ENCODE measurements around the gene MID2. TPM values are rescaled to one million over a fixed set of nuclear protein-coding genes. Genes with fewer than 3 reads are reported as not detected.
A peak's percentile ranks its signal among the peaks of the same experiment; 100 is the strongest.

The MID2 gene
- total RNA-seq: 10 to 100 TPM; 18.6 to 20.0 TPM
- polyA plus RNA-seq: 10 to 100 TPM in 1 of 2 donors, 1 to 10 TPM in 1; 8.8 to 11.4 TPM

GRCh38 chrX:107825698-107826237 is at the start of gene MID2:
MID2 (plus strand) TSS chrX:107825866; CDS start chrX:107826427, 561 bp downstream.
- H3K27me3 Mint-ChIP-seq: peaks cover 0 to 1% of the 10 kb centered on the region in 2 donors
- Histone ChIP-seq H3K36me3 (ENCODE audit: insufficient read depth, low read length) (no peaks in the 10 kb centered on the region), H3K9me3 (ENCODE audit: control insufficient read depth in 1 of 2, low read length in 2 of 2) (no peaks in the 10 kb centered on the region), H3K27me3 (ENCODE audit: insufficient read depth, low read length) (no peaks in the 10 kb centered on the region), H3K4me3 (ENCODE audit: low read length in 2 of 2) (peak within 1 kb of the TSS in 1 of 2 donors; percentile 49), H3K4me1 (ENCODE audit: insufficient read depth, low read length) (peaks cover 19% of the 10 kb centered on the region), H3K27ac (ENCODE audit: low read depth, low read length) (peak within 1 kb of the TSS; percentile 52)
- CTCF ChIA-PET (ENCODE audit: partially characterized antibody): interaction anchor here (1.0 to 1.3 kb wide), 4 partner anchors 49 to 827 kb away, joined by 3 to 6 read pairs (median 4); no protein-coding TSS in a partner anchor
- peaks cover 0 to 1% of the 10 kb centered on the region in 2 donors for H3K36me3 Mint-ChIP-seq
- H3K9me3 Mint-ChIP-seq: no peaks in the 10 kb centered on the region
- DNase-seq: peak; percentile 56 to 77 (median 60)
- peak within 1 kb of the TSS; percentile 68 to 93 (median 90) for H3K27ac Mint-ChIP-seq
- intact Hi-C loops (cut with micrococcal nuclease): loop anchor here (5.0 kb wide), 2 partner anchors 48 to 108 kb away; partner anchors contain the start of genes NCBP2L and TSC22D3
- peak within 1 kb of the TSS; percentile 83 to 93 (median 86) for H3K4me3 Mint-ChIP-seq
- POLR2A ChIA-PET (ENCODE audit: partially characterized antibody): interaction anchor here (0.9 to 1.9 kb wide), 11 partner anchors 11 to 266 kb away, joined by 3 to 13 read pairs (median 4); partner anchors contain the start of gene ATG4A
- H3K4me1 Mint-ChIP-seq: peaks cover 26 to 53% (median 35%) of the 10 kb centered on the region in 4 donors

DNA sequence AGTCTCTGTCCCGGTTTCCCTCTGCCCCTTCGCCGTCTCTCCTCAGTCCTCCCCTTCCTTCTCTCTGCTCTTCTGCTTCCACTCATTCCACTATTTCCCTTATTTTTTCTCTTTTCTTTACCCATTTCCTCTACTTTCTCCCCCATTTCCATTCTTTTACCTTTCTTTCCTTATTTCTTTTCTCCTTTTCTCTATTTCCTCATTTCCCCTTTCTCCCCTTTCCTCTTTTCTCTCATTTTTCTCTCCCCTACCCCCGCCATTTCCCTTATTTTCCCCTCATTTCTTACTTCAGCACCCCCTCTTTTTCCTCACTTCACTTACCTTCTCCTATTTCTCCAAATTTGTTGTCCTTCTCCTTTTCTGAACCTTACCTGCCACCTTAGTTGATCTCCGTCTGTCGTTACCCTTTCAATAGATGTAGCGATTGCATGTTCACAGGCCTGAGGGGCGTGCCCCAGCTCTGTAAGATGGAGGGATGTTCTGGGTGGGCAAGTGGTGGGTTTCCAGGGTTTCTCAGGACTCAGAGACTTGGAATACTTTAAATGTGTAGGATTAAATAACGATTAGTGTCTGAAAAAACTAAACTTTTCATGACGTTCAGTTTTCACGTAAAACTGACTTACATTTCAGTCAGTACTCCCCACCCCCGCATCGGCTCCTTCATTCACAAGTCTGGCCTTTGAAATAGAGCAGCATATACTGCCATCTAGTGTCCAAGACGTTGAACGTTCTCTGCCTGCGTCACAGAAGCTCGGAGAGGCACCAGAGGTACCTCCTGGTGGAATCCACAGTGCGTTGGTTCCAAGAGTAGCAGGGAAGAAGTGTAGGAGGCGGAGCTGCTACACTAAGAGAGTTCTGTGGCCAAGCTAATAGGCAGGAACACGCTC is 48.8 kb upstream of the MID2 start:
- Histone ChIP-seq H3K4me1 (ENCODE audit: insufficient read depth, low read length) (peaks cover 21% of the 10 kb centered on the region), H3K4me3 (ENCODE audit: low read length in 2 of 2) (peak overlapping the region; percentile 47 to 48), H3K27me3 (ENCODE audit: insufficient read depth, low read length) (no peaks in the 10 kb centered on the region), H3K36me3 (ENCODE audit: insufficient read depth, low read length) (no peaks in the 10 kb centered on the region), H3K9me3 (ENCODE audit: control insufficient read depth in 1 of 2, low read length in 2 of 2) (no peaks in the 10 kb centered on the region), H3K27ac (ENCODE audit: low read depth, low read length) (peak overlapping the region; percentile 52)
- intact Hi-C loops (cut with micrococcal nuclease): loop anchor here (1.0 to 5.0 kb wide), 10 partner anchors 35 to 572 kb away; partner anchors contain the start of gene MID2
- Mint-ChIP-seq H3K4me1 (peaks cover 5 to 27% (median 14%) of the 10 kb centered on the region in 4 donors), H3K27ac (peak overlapping the region; percentile 81 to 96 (median 93)), H3K4me3 (peak overlapping the region; percentile 86 to 98 (median 92)), H3K27me3 (no peaks in the 10 kb centered on the region), H3K9me3 (no peaks in the 10 kb centered on the region), H3K36me3 (peaks cover 0 to 3% of the 10 kb centered on the region in 2 donors)
- peak; percentile 83 to 85 (median 84) for DNase-seq
- POLR2A ChIA-PET (ENCODE audit: partially characterized antibody): interaction anchor here (0.6 to 4.6 kb wide), 17 partner anchors 13 to 778 kb away, joined by 3 to 91 read pairs (median 13); partner anchors contain the start of gene PRPS1
- CTCF ChIA-PET (ENCODE audit: partially characterized antibody): interaction anchor here (0.6 to 6.5 kb wide), 26 partner anchors 9 to 885 kb away, joined by 3 to 245 read pairs (median 4); partner anchors contain the start of genes MID2 and PRPS1

GRCh38 chrX:107777536-107777832 is 48.2 kb upstream of the MID2 start, which contains the start of gene NCBP2L:
NCBP2L (plus strand) TSS chrX:107777733; CDS start chrX:107794221, 16,488 bp downstream.
- CTCF ChIA-PET (ENCODE audit: partially characterized antibody): interaction anchor here (0.6 to 6.5 kb wide), 24 partner anchors 8 to 886 kb away, joined by 3 to 245 read pairs (median 4); partner anchors contain the start of genes MID2 and PRPS1
- H3K36me3 Mint-ChIP-seq: peaks cover 0 to 3% of the 10 kb centered on the region in 2 donors

DNA sequence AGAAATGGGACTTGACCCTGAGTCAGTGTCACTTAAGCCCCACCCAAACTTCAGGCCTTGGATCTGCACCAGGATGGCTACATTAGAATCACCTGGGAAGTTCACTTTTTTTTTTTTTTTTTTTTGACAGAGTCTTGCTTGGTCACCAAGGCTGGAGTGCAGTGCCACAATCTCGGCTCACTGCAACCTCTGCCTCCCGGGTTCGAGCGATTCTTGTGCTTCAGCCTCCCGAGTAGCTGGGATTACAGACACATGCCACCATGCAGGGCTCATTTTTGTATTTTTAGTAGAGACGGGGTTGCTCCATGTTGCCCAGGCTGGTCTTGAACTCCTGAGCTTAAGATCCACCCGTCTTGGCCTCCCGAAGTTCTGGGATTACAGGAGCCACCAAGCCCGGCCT is 45.1 kb upstream of the MID2 start:
- POLR2A ChIA-PET (ENCODE audit: partially characterized antibody): no interaction called here
- no peaks in the 10 kb centered on the region for H3K27me3 Mint-ChIP-seq
- DNase-seq: no peak
- peaks cover 2 to 14% (median 7%) of the 10 kb centered on the region in 4 donors for H3K4me1 Mint-ChIP-seq
- Histone ChIP-seq H3K4me1 (ENCODE audit: insufficient read depth, low read length) (peaks cover 6% of the 10 kb centered on the region), H3K27me3 (ENCODE audit: insufficient read depth, low read length) (no peaks in the 10 kb centered on the region), H3K36me3 (ENCODE audit: insufficient read depth, low read length) (no peaks in the 10 kb centered on the region), H3K4me3 (ENCODE audit: low read length in 2 of 2) (no peak overlapping the region), H3K9me3 (ENCODE audit: control insufficient read depth in 1 of 2, low read length in 2 of 2) (no peaks in the 10 kb centered on the region), H3K27ac (ENCODE audit: low read depth, low read length) (no peak overlapping the region)
- peaks cover 0 to 3% of the 10 kb centered on the region in 2 donors for H3K36me3 Mint-ChIP-seq
- no peak overlapping the region for H3K27ac Mint-ChIP-seq
- CTCF ChIA-PET (ENCODE audit: partially characterized antibody): interaction anchor here (1.0 to 1.5 kb wide), 4 partner anchors 121 to 127 kb away, joined by 3 to 8 read pairs (median 3); no protein-coding TSS in a partner anchor
- no peak overlapping the region for H3K4me3 Mint-ChIP-seq
- intact Hi-C loops (cut with micrococcal nuclease): no loop called here
- H3K9me3 Mint-ChIP-seq: no peaks in the 10 kb centered on the region

More at GRCh38 chrX:107777536-107777832, 48.2 kb upstream of the MID2 start, which contains the start of gene NCBP2L:
- Histone ChIP-seq H3K27me3 (ENCODE audit: insufficient read depth, low read length) (no peaks in the 10 kb centered on the region), H3K36me3 (ENCODE audit: insufficient read depth, low read length) (no peaks in the 10 kb centered on the region), H3K4me1 (ENCODE audit: insufficient read depth, low read length) (peaks cover 21% of the 10 kb centered on the region), H3K4me3 (ENCODE audit: low read length in 2 of 2) (peak within 1 kb of the TSS; percentile 47 to 48), H3K27ac (ENCODE audit: low read depth, low read length) (peak within 1 kb of the TSS; percentile 52), H3K9me3 (ENCODE audit: control insufficient read depth in 1 of 2, low read length in 2 of 2) (no peaks in the 10 kb centered on the region)
- H3K27ac Mint-ChIP-seq: peak within 1 kb of the TSS; percentile 81 to 96 (median 93)
- H3K4me3 Mint-ChIP-seq: peak within 1 kb of the TSS; percentile 86 to 98 (median 92)
- H3K27me3 Mint-ChIP-seq: no peaks in the 10 kb centered on the region
- POLR2A ChIA-PET (ENCODE audit: partially characterized antibody): interaction anchor here (0.6 to 4.6 kb wide), 13 partner anchors 33 to 779 kb away, joined by 3 to 91 read pairs (median 18); partner anchors contain the start of gene PRPS1
- no peak for DNase-seq
- intact Hi-C loops (cut with micrococcal nuclease): loop anchor here (1.0 to 5.0 kb wide), 10 partner anchors 35 to 573 kb away; partner anchors contain the start of gene MID2
- H3K9me3 Mint-ChIP-seq: no peaks in the 10 kb centered on the region
- peaks cover 5 to 27% (median 14%) of the 10 kb centered on the region in 4 donors for H3K4me1 Mint-ChIP-seq

- no peaks in the 10 kb centered on the region for H3K4me1 ChIP-seq (ENCODE audit: insufficient read depth, low read length)
- H3K36me3 ChIP-seq (ENCODE audit: insufficient read depth, low read length): no peaks in the 10 kb centered on the region
- no peak overlapping the region for H3K27ac ChIP-seq (ENCODE audit: low read depth, low read length)
- peaks cover 0 to 4% of the 10 kb centered on the region in 2 donors for H3K27me3 Mint-ChIP-seq
- H3K36me3 Mint-ChIP-seq: no peaks in the 10 kb centered on the region
- no peak overlapping the region for H3K4me3 Mint-ChIP-seq
- intact Hi-C loops (cut with micrococcal nuclease): no loop called here
- H3K27me3 ChIP-seq (ENCODE audit: insufficient read depth, low read length): no peaks in the 10 kb centered on the region
- DNase-seq: no peak
- H3K9me3 ChIP-seq (ENCODE audit: control insufficient read depth in 1 of 2, low read length in 2 of 2): no peaks in the 10 kb centered on the region
- H3K4me1 Mint-ChIP-seq: no peaks in the 10 kb centered on the region
- CTCF ChIA-PET (ENCODE audit: partially characterized antibody): no interaction called here
- POLR2A ChIA-PET (ENCODE audit: partially characterized antibody): no interaction called here
- H3K27ac Mint-ChIP-seq: no peak overlapping the region
- no peaks in the 10 kb centered on the region for H3K9me3 Mint-ChIP-seq
- H3K4me3 ChIP-seq (ENCODE audit: low read length in 2 of 2): no peak overlapping the region
Measured at GRCh38 chrX:107787827-107788226, 37.8 kb upstream of the MID2 start.

DNA sequence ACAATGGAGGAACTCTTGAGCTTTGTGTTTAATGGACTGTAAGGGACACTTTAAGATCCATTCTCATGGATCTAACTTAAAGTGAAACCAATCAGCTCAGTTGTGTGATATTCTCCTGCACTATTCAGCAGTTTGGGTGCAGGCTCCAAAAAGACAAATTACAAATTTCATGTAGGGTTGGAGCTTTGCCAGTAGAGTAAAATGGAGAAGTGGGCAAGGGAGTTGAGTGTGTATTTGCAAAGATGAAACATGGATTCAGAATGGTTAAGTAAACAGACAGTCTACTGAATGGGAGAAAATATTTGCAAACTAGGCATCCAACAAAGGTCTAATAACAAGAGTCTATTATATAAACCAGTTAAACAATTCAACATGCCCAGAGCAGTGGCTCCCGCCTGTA is 21.2 kb upstream of the MID2 start:
- intact Hi-C loops (cut with micrococcal nuclease): no loop called here
- Mint-ChIP-seq H3K4me1 (peaks cover 0 to 1% (median 0%) of the 10 kb centered on the region in 4 donors), H3K9me3 (peaks cover 0 to 6% (median 2%) of the 10 kb centered on the region in 8 donors), H3K27me3 (peaks cover 2 to 4% of the 10 kb centered on the region in 2 donors), H3K27ac (no peak overlapping the region), H3K36me3 (no peaks in the 10 kb centered on the region), H3K4me3 (no peak overlapping the region)
- H3K27ac ChIP-seq (ENCODE audit: low read depth, low read length): no peak overlapping the region
- H3K4me3 ChIP-seq (ENCODE audit: low read length in 2 of 2): no peak overlapping the region
- H3K4me1 ChIP-seq (ENCODE audit: insufficient read depth, low read length): no peaks in the 10 kb centered on the region
- no peaks in the 10 kb centered on the region for H3K9me3 ChIP-seq (ENCODE audit: control insufficient read depth in 1 of 2, low read length in 2 of 2)
- ChIA-PET CTCF (ENCODE audit: partially characterized antibody) (no interaction called here), POLR2A (ENCODE audit: partially characterized antibody) (no interaction called here)
- no peaks in the 10 kb centered on the region for H3K36me3 ChIP-seq (ENCODE audit: insufficient read depth, low read length)
- H3K27me3 ChIP-seq (ENCODE audit: insufficient read depth, low read length): no peaks in the 10 kb centered on the region
- DNase-seq: no peak

Measured in CD4-positive, alpha-beta memory T cell (primary cell).